Nasal cavity respiratory epithelium epithelial cell of viscerocranial mucosa (primary cell): ENCODE measurements around the gene SFRP5. TPM values are rescaled to one million over a fixed set of nuclear protein-coding genes. Genes with fewer than 3 reads are reported as not detected.

Source experiments
- total RNA-seq: library from RNA; depleted of rRNA; stranded (reverse); fragments of >200 nt; gene quantifications from 2 replicates; pipeline ENCODE4 v1.2.3, GENCODE V29; 2014

The SFRP5 gene
- not detected in 2 replicates for total RNA-seq

DNA sequence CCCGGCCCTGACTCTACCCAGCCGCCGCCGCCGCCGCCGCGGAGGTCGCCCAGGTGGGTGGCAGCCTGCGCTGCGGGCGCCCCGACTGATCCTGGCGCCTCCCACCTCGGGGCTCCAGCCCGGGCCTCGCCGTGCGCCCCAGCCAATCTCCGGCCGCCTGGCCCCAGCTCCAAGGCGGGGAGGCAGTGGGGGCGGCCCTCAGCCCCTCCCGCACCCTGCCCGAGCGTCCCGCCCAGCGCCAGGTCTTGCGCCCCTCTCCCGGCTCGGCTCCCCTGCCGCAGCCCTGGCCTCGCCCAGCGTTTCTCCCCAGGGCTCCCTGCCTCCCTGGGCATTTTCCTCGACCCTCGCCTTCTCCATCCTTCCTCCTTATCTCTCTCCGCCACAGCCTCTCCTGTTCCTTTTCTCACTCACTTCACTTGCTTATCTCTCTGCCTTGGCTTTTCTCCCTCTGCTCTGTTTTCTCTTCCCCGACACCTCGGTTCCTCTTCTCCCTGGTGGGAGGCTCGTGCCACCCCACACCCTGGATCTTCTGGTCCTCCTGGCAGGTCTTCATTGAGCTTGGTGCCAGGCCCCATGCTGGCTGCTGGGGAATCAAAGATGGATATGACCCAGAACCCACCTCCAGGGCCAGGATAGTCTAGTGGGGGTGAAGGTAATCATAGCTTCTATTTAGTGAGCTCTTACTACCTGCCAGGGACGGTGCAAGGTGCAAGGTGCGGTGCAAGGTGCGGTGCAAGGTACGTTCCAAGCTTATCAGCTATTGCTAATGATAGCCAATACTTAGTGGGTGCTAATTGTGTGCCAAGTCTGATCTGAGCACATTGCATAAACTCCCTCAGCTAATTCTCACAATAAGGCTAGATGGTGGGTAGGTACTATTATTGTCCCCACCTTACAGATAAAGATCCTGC is at the start of gene SFRP5:
Gene SFRP5 (minus strand): TSS at position 87 of the 911 bp plus-strand sequence. CDS start 166 bp downstream, outside the sequence.

DNA sequence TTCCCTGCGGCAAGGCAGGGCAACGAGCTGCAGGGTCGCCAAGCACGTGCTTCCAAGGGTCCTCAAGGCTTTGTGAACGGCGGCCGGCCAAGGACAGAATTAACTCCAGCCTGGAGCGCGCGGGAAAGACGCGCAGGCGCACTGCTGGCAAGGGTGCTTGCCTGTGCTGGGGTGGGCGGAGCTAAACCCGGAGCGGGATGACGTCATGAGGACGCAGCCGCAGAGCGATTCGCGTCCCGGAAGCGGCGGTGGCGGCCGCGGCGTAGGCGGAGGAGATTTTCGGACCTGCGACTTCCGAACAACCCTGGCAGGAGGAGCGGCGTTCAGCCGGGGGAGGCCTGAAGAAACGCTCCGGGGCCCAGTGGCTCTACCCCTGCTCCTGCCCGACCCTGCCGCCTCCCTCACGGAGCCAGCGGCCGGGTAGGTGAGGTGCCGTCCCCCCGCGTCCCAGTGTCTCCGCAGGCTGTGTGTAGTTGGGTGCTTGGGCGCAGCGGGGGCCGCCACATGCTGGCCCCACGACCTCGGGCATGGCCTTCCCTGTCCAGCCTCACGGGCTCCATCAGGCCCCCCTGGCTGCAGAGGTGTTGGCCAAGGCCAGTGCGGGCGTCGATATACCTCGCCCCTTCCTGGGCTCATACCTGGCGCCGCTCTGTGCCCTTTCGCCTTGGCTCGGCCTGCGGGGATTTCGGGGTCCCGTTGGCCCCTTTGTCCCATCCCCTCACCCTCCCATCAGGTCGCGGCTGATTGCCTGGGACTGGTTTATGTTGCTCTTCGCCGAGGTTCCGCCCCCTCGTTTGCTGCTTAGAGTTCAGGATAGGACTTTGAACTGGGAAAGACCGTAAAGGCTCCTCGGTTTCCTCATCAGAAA is 34.7 kb downstream of the SFRP5 start, which contains the start of gene ZFYVE27:
Gene ZFYVE27 (plus strand): TSS at position 227 of the 868 bp plus-strand sequence. CDS start 1,350 bp downstream, outside the sequence.

Other genes starting within 250 kb of the SFRP5 start
- gene ANKRD2, start 199.2 kb downstream of the SFRP5 start, total RNA-seq = under 0.01 and 0.43 TPM in 2 replicates
- 0.21 and 0.34 TPM in 2 replicates for gene HOGA1, start 187.6 kb downstream of the SFRP5 start, total RNA-seq
- gene C10orf62, start 182.3 kb downstream of the SFRP5 start, total RNA-seq = not detected in 2 replicates
- 10.0 and 11.3 TPM in 2 replicates for gene MORN4, start 138.5 kb downstream of the SFRP5 start, total RNA-seq
- 37.3 and 51.8 TPM in 2 replicates for gene PI4K2A, start 131.3 kb downstream of the SFRP5 start, total RNA-seq
- 48.2 and 104 TPM in 2 replicates for gene AVPI1, start 84.8 kb downstream of the SFRP5 start, total RNA-seq
- gene MARVELD1, start 58.3 kb downstream of the SFRP5 start, total RNA-seq = 2.4 and 7.5 TPM in 2 replicates
- 17.4 and 27.4 TPM in 2 replicates for gene ZFYVE27, start 34.9 kb downstream of the SFRP5 start, total RNA-seq
- gene GOLGA7B, start 77.8 kb upstream of the SFRP5 start, total RNA-seq = 0.21 and 0.34 TPM in 2 replicates